MM.1S (cell line): Measurements from ENCODE around the gene KCNK4.

Experiments
- EZH2 ChIP-seq: fragments of 300-600 bp; sonication (generic); optimal IDR thresholded peaks from 2 replicates; pipeline ENCODE3; 2017; ENCODE audit warnings: low read depth, mild to moderate bottlenecking, antibody characterized with exemption, low read length, mixed read lengths
- TF ChIP-seq, protein P1 (sequence below): fragments of 300-600 bp; sonication (generic); IDR thresholded peaks from 2 replicates; pipeline ENCODE4 v1.5.1; 2016; ENCODE audit warnings: antibody characterized with exemption, low read length, mixed read lengths

DNA sequence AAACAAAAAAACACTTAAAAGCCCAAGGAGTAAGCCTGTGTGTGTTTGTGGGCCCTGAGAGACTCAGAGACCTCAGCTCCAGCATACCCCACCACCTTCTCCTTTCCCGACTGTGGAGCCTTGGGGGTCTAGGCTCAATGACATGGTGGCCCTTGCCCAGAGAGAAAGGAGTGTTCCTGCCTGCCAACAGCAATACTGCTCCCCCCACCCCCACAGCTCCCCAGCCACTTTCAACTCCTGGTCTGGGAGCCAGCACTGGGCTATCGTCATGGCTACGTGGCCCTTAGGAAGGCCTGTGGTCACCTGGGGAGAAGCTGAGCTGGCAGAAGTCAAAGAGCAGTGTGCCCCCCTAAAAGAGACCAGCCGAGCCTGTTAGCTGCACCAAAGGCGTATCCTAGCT is 47.0 kb upstream of the KCNK4 start:
- TF ChIP-seq, protein P1, sequence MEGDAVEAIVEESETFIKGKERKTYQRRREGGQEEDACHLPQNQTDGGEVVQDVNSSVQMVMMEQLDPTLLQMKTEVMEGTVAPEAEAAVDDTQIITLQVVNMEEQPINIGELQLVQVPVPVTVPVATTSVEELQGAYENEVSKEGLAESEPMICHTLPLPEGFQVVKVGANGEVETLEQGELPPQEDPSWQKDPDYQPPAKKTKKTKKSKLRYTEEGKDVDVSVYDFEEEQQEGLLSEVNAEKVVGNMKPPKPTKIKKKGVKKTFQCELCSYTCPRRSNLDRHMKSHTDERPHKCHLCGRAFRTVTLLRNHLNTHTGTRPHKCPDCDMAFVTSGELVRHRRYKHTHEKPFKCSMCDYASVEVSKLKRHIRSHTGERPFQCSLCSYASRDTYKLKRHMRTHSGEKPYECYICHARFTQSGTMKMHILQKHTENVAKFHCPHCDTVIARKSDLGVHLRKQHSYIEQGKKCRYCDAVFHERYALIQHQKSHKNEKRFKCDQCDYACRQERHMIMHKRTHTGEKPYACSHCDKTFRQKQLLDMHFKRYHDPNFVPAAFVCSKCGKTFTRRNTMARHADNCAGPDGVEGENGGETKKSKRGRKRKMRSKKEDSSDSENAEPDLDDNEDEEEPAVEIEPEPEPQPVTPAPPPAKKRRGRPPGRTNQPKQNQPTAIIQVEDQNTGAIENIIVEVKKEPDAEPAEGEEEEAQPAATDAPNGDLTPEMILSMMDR = no peak
- TF ChIP-seq EZH2 = no peak
